LoVo (cell line): ENCODE data around the gene STAB1.

Experiments used
- DNase-seq: peaks from one replicate; pipeline ENCODE4 v3.0.0-alpha.2; 2016; ENCODE audit warnings: low spot score

Gene STAB1

GRCh38 chr3:52483577-52484381 is 11.4 kb upstream of the STAB1 start:
- DNase-seq = no peak

GRCh38 chr3:52484680-52485461 is 10.3 kb upstream of the STAB1 start:
- no peak for DNase-seq

GRCh38 chr3:52487050-52487787 is 7.9 kb upstream of the STAB1 start:
- DNase-seq = no peak

- no peak for DNase-seq
These were observed 7.1 kb upstream of the STAB1 start for GRCh38 chr3:52487788-52488691.

- DNase-seq = no peak
These were observed 6.4 kb upstream of the STAB1 start for GRCh38 chr3:52488746-52489145.

GRCh38 chr3:52489453-52489852 is 5.7 kb upstream of the STAB1 start:
- DNase-seq = no peak

- DNase-seq = no peak
These were observed 4.9 kb upstream of the STAB1 start for GRCh38 chr3:52490035-52490938.

- no peak for DNase-seq
These were observed 4.1 kb upstream of the STAB1 start for GRCh38 chr3:52490939-52491526.

- no peak for DNase-seq
These were observed 3.1 kb upstream of the STAB1 start for GRCh38 chr3:52492059-52492458.

- DNase-seq = no peak
These were observed 1.7 kb upstream of the STAB1 start for GRCh38 chr3:52493232-52494017.

- no peak for DNase-seq
These were observed 693 bp upstream of the STAB1 start for GRCh38 chr3:52494445-52494844.

GRCh38 chr3:52495777-52496602 is 852 bp downstream of the STAB1 start:
- no peak for DNase-seq

- no peak for DNase-seq
These were observed 3.3 kb downstream of the STAB1 start for GRCh38 chr3:52498137-52499054.

GRCh38 chr3:52501046-52501445 is 5.9 kb downstream of the STAB1 start:
- DNase-seq = no peak

- DNase-seq = no peak
These were observed 6.9 kb downstream of the STAB1 start for GRCh38 chr3:52502001-52502400.

- DNase-seq = no peak
These were observed 7.7 kb downstream of the STAB1 start for GRCh38 chr3:52502808-52503350.

GRCh38 chr3:52503788-52504424 is 8.8 kb downstream of the STAB1 start:
- DNase-seq = no peak
